GM06990 (cell line): ENCODE measurements around the gene GPR139.

Experiments used
- DNase-seq: peaks from one replicate; pipeline ENCODE4 v3.0.0-alpha.2; 2011; ENCODE audit not compliant: insufficient read length; ENCODE audit errors: extremely low read depth
- H3K27me3 ChIP-seq: replicated peaks from 2 replicates; pipeline ENCODE4 v1.6.0; 2011; ENCODE audit warnings: low read length; ENCODE audit not compliant: control insufficient read depth, insufficient read depth
- H3K36me3 ChIP-seq: 2 replicates; pipeline ENCODE4 v1.5.1; 2011; ENCODE audit warnings: low read length; ENCODE audit not compliant: control insufficient read depth, insufficient read depth
- H3K4me3 ChIP-seq: replicated peaks from 2 replicates; pipeline ENCODE4 v1.5.1; 2011; ENCODE audit warnings: low read depth, mild to moderate bottlenecking, control low read depth, low read length
- CTCF ChIP-seq: IDR thresholded peaks from 2 replicates; pipeline ENCODE4 v1.5.1; 2011; ENCODE audit warnings: low read length, control low read depth, mild to moderate bottlenecking, inconsistent platforms; ENCODE audit not compliant: insufficient read depth, poor library complexity, severe bottlenecking

The GPR139 gene

GRCh38 chr16:20053336-20053735 lies 20.4 kb downstream of the GPR139 start:
- no peak overlapping the region for H3K4me3 ChIP-seq
- DNase-seq = no peak
- H3K27me3 ChIP-seq = no peaks in the 10 kb centered on the region
- TF ChIP-seq CTCF = no peak
- H3K36me3 ChIP-seq = no peaks in the 10 kb centered on the region

GRCh38 chr16:20051611-20052010 lies 22.1 kb downstream of the GPR139 start:
- no peak overlapping the region for H3K4me3 ChIP-seq
- TF ChIP-seq CTCF = no peak
- H3K36me3 ChIP-seq = no peaks in the 10 kb centered on the region
- no peaks in the 10 kb centered on the region for H3K27me3 ChIP-seq
- no peak for DNase-seq

GRCh38 chr16:20051147-20051546 lies 22.5 kb downstream of the GPR139 start:
- no peaks in the 10 kb centered on the region for H3K36me3 ChIP-seq
- no peak for TF ChIP-seq CTCF

GRCh38 chr16:20049831-20050230 lies 23.9 kb downstream of the GPR139 start:
- no peak for TF ChIP-seq CTCF
- no peaks in the 10 kb centered on the region for H3K27me3 ChIP-seq
- no peak overlapping the region for H3K4me3 ChIP-seq
- H3K36me3 ChIP-seq = no peaks in the 10 kb centered on the region
- DNase-seq = no peak

More at GRCh38 chr16:20051147-20051546, 22.5 kb downstream of the GPR139 start:
- H3K4me3 ChIP-seq = no peak overlapping the region
- no peaks in the 10 kb centered on the region for H3K27me3 ChIP-seq
- DNase-seq = no peak

GRCh38 chr16:20045886-20046285 lies 27.8 kb downstream of the GPR139 start:
- no peak for TF ChIP-seq CTCF
- no peak overlapping the region for H3K4me3 ChIP-seq
- H3K27me3 ChIP-seq = no peaks in the 10 kb centered on the region

GRCh38 chr16:20042848-20043247 lies 30.8 kb downstream of the GPR139 start:
- TF ChIP-seq CTCF = no peak
- no peak for DNase-seq
- H3K4me3 ChIP-seq = no peak overlapping the region
- H3K36me3 ChIP-seq = no peaks in the 10 kb centered on the region
- no peaks in the 10 kb centered on the region for H3K27me3 ChIP-seq

More at GRCh38 chr16:20045886-20046285, 27.8 kb downstream of the GPR139 start:
- no peaks in the 10 kb centered on the region for H3K36me3 ChIP-seq
- no peak for DNase-seq
